ENCODE data around the gene ZBTB7A.

ZBTB7A gene

GRCh38 chr19:4034048-4035017, 32.4 kb downstream of the ZBTB7A start:
- DNase-seq: no peak

- DNase-seq: no peak
Measured at GRCh38 chr19:4033028-4033956, 33.4 kb downstream of the ZBTB7A start.

- no peak for DNase-seq
Measured at GRCh38 chr19:4032436-4032835, 34.3 kb downstream of the ZBTB7A start.

GRCh38 chr19:4031420-4031819, 35.3 kb downstream of the ZBTB7A start:
- DNase-seq: no peak

GRCh38 chr19:4030981-4031380, 35.7 kb downstream of the ZBTB7A start:
- no peak for DNase-seq

- DNase-seq: no peak
Measured at GRCh38 chr19:4030552-4030951, 36.1 kb downstream of the ZBTB7A start.

- DNase-seq: no peak
Measured at GRCh38 chr19:4029247-4029614, 37.5 kb downstream of the ZBTB7A start.

- no peak for DNase-seq
Measured at GRCh38 chr19:4028334-4029246, 38.1 kb downstream of the ZBTB7A start.

- DNase-seq: no peak
Measured at GRCh38 chr19:4027146-4027545, 39.6 kb downstream of the ZBTB7A start.

GRCh38 chr19:4025317-4025716, 41.4 kb downstream of the ZBTB7A start:
- no peak for DNase-seq

GRCh38 chr19:4023600-4024398, 42.9 kb downstream of the ZBTB7A start:
- DNase-seq: no peak

- no peak for DNase-seq
Measured at GRCh38 chr19:4019578-4019977, 47.1 kb downstream of the ZBTB7A start.

- no peak for DNase-seq
Measured at GRCh38 chr19:4018775-4019504, 47.8 kb downstream of the ZBTB7A start.

- no peak for DNase-seq
Measured at GRCh38 chr19:4018140-4018613, 48.5 kb downstream of the ZBTB7A start.

GRCh38 chr19:4016903-4017638, 49.6 kb downstream of the ZBTB7A start:
- DNase-seq: no peak

- DNase-seq: no peak
Measured at GRCh38 chr19:4016486-4016885, 50.2 kb downstream of the ZBTB7A start.

- DNase-seq: no peak
Measured at GRCh38 chr19:4015705-4016402, 50.8 kb downstream of the ZBTB7A start.

- no peak for DNase-seq
Measured at GRCh38 chr19:4014541-4015491, 51.9 kb downstream of the ZBTB7A start.

Measured in kidney glomerular epithelial cell (primary cell).